Measurements from ENCODE around the gene EPHB1.

GRCh38 chr3:134829721-134830120 is 34.7 kb downstream of the EPHB1 start:
- TF ChIP-seq CTCF (IDR thresholded peaks at IDR 0.05) (no peak), POLR2A (IDR thresholded peaks at IDR 0.05) (no peak), POLR2AphosphoS5 (IDR thresholded peaks at IDR 0.05) (no peak)
